Stomach (tissue), 4 donors: ENCODE results near the gene SLC22A31.

Experiments used
- CTCF ChIP-seq, 7 experiments: fragments of 450-650 bp in 4 of 7; fragments of 200-600 bp in 3 of 7; sonication (generic) in 3 of 7; IDR thresholded peaks; one replicate each; pipeline ENCODE4 v1.5.1; 2016 to 2019; ENCODE audit warnings: antibody characterized with exemption in 7 of 7, control low read depth in 2 of 7, mild to moderate bottlenecking in 1 of 7
- EP300 ChIP-seq: sonication (generic); formaldehyde crosslinking; IDR thresholded peaks from one replicate; pipeline ENCODE4 v1.6.1; 2017; ENCODE audit warnings: antibody characterized with exemption
- POLR2AphosphoS5 ChIP-seq, 3 donors: sonication (generic); formaldehyde crosslinking; IDR thresholded peaks; one replicate each; pipeline ENCODE4 v1.6.1; 2016; ENCODE audit warnings: antibody characterized with exemption in 3 of 3

DNA sequence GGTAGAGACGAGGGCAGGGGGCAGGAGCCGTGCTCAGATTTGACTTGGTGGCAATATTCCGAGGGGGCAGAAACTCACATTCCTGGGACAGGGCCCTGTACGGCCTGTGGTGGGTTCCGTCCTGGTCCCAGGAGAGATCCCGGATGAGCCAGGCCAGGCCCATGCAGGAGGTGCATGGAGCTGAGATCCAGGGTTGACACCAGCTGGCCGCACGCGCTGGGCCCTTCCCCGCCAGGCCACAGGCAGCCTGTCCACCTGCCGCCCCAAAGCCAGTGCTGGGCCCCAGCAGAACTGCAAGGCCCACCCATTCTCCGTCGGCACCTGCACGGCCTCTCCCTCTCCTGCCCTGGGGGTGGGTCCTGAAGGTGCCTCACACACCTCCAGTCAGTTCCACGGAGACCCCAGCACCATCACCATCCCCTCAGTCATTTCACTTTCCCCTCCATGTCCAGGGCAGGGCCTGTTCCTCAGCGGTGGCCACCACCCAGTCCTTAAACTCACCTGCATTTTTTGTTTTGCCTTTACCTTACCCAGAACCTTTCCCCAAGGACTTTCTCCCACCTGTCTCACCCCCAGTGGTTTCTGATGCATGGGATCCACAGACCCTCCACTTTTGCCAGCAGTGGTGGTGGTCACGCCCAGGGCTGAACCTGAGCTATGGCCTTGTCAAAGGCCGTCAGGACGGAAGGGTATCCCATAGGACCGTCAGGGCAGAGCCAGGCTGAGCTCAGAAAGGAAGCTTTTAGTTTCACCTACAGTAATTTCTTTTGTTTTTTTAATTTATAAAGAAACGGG is 53.9 kb downstream of the SLC22A31 start:
- TF ChIP-seq EP300 (no peak), CTCF (IDR thresholded peaks at IDR 0.05) (no peak), POLR2AphosphoS5 (IDR thresholded peaks at IDR 0.05) (no peak)
